Fibroblast of peridontal ligament (primary cell): ENCODE results near the gene ZBTB7B.

Experiments used
- DNase-seq: peaks from one replicate; pipeline ENCODE4 v3.0.0-alpha.2; 2010; ENCODE audit errors: extremely low read depth

Gene ZBTB7B

DNA sequence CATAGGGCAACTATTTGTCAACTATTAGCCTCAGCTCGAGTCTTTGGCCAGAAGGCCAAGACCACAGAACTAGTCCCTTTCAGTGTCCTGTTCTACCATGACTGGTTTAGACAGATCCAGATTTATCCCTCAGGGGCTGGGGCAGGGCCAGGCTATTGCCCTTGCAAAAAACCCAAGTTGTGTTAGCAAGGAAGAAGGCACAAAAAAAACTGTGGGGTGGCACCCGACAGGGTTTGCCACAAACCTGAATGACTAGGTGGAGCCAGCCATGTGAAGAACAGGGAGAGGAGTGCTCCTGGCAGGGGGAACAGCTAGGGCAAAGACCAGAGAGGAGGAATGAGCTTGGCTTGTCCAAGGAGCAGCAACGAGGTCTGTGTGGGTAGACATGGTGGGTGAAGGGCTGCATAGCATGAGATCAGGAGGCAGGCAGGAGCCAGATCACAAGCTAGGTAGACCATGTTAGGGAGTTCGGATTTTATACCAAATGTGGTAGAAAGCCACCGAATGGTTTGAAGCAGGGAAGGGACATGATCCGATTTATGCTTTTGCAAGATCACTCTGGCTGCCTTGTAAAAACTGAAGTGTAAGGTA lies 35.3 kb downstream of the ZBTB7B start:
- no peak for DNase-seq

DNA sequence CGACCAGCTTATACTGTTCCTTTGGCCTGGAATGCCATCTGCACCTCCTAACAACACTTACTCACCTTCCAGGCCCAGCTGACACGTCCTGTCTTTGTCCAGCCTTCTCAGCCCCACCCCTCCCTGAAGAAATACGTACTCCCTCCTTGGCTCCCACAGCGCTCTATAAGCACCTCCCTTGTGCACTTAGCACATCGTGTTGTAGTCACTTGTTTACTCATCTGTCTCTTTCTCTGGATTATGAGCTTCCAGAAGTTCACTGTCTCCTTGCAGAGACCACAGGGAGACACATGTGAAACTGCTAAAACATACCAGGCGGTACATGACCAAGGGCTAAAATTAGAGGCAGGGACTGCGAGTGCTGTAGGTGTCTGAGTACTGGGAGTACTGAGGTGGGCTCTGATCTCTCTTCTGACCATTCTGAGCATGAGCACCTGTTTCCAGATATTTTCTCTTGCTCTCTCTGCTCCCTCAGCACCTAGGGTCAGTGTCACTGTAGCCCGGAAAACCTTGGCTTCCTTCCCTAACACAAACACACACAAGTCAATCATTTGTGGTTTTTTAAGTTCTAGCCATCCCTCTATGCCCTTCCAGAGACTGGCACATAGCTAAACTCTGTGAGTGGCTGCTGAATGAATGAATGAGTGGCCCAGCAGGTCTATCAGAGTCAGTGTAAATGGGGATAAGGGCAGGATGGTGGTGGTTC lies 36.2 kb downstream of the ZBTB7B start:
- no peak for DNase-seq

GRCh38 chr1:155039308-155039669 lies 36.7 kb downstream of the ZBTB7B start:
- no peak for DNase-seq

DNA sequence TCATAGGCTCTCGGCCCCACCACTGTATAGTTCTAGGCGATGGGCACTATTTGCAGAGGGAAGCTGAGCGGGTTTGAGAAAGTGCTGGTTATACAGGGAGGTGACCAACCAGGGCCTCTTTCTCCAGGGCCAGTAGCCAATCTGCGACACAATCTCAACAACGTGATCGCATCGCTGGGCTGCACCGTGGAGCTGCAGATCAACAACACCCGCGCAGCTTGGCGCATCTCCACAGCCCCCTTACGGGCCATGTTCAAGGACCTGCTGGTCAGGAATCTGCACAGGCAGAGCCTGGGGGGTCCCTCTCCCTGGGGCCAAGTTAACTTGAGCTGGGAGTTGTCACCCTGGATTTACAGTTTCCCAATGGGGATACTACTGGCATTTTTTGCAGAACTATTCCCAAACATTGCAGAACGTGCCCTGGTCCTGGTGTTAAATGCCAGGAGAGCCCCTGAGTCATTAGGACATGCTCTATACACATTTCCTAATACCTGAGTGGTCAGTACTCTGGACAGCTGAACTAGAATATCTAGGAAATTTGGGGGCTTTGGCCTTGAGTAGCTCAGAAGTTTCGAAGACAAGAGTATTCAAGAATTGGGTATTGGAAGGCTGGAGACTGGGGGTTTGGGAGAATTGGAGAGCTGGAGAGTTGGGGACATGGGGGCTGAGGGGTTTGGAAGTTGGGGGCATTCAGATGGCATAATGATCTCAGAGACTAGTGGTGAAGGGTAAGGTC lies 37.9 kb downstream of the ZBTB7B start:
- DNase-seq = no peak

DNA sequence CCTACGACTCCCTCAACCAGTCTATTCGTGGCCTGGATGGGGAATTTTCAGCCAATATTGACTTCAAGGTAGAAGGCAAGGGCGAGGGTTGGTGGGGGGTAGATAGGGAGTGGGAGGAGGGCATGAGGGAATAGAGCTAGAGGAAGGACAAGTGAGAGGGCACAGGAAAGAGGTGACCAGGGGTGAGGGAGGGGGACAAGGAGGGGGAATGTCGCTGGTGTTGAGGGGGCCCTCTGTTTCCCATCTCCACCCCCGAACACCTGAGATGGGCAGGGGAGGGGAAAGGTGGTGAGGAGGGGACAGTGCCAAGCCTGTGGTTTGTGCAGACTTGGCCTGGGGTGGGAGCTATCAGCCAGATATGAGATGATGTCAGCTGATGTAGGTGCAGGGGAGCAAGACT lies 40.2 kb downstream of the ZBTB7B start:
- no peak for DNase-seq

GRCh38 chr1:155043301-155043702 lies 40.7 kb downstream of the ZBTB7B start:
- no peak for DNase-seq

GRCh38 chr1:155043793-155044192 lies 41.2 kb downstream of the ZBTB7B start:
- no peak for DNase-seq

GRCh38 chr1:155044365-155044764 lies 41.8 kb downstream of the ZBTB7B start:
- DNase-seq = no peak

DNA sequence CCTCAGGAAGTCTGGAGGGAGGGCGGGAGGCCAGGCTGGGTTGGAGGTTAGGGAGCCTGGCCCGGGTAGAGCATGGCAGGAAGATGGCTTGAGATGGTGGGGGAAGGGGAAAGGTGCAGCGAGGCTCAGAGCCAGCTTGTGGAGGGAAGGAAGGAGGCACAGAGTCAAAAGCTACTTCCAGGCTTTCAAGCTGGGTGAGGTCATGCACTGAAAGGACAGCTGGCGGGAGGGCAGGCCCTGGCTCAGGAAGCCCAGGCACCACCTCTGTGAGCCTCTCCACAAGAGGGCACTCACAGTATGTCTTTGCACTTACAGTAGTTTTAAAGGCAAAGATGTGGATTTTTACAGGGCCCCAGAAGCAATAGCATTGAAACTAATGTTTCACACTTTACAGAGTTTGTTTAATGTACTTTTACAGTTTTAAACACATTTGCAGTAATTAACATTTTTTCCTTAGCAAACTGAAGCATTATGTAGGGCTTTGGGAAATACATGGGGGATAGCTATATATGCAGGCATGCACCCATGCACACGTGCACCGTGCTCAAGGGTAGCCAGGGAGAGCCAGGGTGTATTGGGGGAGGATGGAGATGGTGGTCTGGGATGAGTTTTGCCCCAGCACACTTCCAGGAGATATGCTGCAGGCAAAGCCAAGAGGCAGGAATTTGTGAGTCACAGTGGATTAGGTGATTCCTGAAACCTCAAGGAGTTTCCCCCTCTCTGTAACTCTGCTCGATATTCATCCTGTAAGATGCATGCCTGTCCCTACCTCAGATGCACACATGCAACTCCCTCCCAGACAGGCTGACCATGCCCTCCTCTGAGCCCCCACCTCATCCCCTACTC lies 42.4 kb downstream of the ZBTB7B start:
- DNase-seq = peak; percentile 83

GRCh38 chr1:155048449-155049334 lies 46.1 kb downstream of the ZBTB7B start:
- DNase-seq = no peak

GRCh38 chr1:155049651-155050559 lies 47.3 kb downstream of the ZBTB7B start:
- DNase-seq = no peak

GRCh38 chr1:155050560-155051341 lies 48.1 kb downstream of the ZBTB7B start, which contains the start of gene ADAM15:
TSS of gene ADAM15 (plus strand) at chr1:155051316. CDS start at chr1:155051387, 71 bp downstream.
- peak; percentile 58 for DNase-seq

DNA sequence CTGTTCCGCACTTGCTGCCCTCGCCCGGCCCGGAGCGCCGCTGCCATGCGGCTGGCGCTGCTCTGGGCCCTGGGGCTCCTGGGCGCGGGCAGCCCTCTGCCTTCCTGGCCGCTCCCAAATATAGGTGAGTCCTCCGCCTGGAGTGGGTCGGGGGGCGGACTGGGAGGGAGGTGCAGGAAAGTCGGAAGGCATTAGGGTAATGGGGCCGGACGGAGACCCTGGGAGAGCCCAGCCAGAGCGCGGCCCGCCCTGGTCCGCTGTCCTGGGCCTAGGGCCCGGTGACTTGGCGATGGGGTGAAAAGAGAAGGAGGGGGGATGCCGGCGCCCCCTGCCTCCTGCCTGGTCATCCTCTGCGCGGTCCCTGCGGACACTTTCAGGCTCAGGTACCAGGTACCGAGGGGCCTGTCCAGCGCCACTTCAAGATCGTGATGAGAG lies 48.8 kb downstream of the ZBTB7B start:
- DNase-seq = no peak

- no peak for DNase-seq
Observed at GRCh38 chr1:155051777-155052398, 49.3 kb downstream of the ZBTB7B start.

DNA sequence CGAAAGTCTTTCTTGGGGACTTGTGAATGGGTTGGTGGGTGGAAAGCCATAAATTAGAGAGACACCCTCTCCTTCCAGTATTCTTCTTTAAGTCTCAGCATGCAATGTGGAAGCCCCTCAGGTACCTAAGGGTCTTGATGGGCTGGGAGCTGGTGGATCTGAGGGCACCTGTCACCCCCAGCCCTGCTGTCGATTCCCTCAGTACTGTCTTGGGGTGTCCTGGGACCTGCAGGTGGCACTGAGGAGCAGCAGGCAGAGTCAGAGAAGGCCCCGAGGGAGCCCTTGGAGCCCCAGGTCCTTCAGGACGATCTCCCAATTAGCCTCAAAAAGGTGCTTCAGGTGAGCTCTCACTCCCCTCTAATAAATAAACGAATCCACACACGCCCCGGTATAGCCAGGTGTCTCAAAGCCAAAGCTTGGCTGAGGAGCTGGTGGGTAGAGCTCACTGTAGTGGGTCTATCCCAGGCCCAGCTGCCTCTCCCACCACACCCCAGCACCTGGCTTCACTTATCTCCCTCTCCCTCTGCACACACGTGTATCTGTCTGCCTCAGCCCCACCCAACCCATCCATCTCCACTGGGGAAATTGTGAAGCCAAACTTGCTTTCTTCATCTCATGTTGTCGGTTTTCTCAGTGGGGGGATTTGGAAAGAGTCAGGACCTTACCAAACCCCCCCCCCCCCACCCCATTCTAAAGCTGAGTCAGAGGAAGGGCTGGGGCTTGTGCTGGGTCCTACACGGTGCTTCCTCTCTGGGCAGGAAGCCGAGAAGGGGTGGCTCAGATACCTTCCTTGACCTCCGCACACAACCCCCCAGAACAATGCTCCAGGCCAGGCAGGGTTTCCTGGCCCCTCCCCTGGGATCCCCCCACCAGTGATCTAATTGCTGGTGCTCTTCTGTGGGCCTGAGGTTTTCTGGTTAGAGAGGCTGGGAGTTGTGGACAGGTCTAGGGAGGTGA lies 50.1 kb downstream of the ZBTB7B start:
- DNase-seq = no peak

- DNase-seq = no peak
Observed at GRCh38 chr1:155053531-155054105, 51.0 kb downstream of the ZBTB7B start.

GRCh38 chr1:155057104-155057503 lies 54.5 kb downstream of the ZBTB7B start:
- no peak for DNase-seq
